Measurements from ENCODE around the gene ADD2. TPM values are rescaled to one million over a fixed set of nuclear protein-coding genes. Genes with fewer than 3 reads are reported as not detected.

Gene ADD2
- total RNA-seq, 1 experiment from 2014 or later = 0.23 TPM

DNA sequence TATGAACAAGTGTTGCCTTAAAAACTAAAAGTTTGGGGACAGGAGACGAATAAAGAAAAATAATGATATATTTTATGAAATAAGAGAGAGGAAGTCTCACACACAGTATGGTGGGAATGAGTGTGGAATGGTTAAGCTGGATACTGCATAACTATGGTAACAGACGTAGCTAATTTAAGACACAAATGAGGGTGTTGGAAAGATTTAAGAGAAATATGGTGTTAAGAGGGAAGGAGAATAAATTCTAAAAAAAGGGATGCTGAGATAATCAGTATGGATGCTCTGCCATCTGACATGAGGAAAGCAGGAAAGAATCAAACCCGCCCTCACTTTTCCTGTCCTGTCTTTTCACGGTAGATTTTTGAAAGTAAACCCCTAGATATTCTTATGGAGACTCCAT, 10.6 kb downstream of the ADD2 start:
- Mint-ChIP-seq H3K36me3 (ENCODE audit: insufficient read depth, unreplicated experiment) (peaks cover 6% of the 10 kb centered on the region), H3K4me1 (ENCODE audit: insufficient read depth, unreplicated experiment) (no peaks in the 10 kb centered on the region), H3K27ac (ENCODE audit: low read depth, unreplicated experiment) (no peak overlapping the region), H3K27me3 (ENCODE audit: insufficient read depth, unreplicated experiment) (peaks cover 18% of the 10 kb centered on the region), H3K4me3 (ENCODE audit: unreplicated experiment) (no peak overlapping the region), H3K9me3 (ENCODE audit: unreplicated experiment) (no peaks in the 10 kb centered on the region)
- DNase-seq (ENCODE audit: unreplicated experiment) = no peak
- ChIA-PET POLR2A (no interaction called here), CTCF (interaction anchor here (1.3 kb wide), 1 partner anchor 28 kb away, joined by 3 read pairs; no protein-coding TSS in a partner anchor)
- intact Hi-C loops (cut with micrococcal nuclease) = no loop called here
- no peak for TF ChIP-seq CTCF (IDR thresholded peaks at IDR 0.05; ENCODE audit: unreplicated experiment)
- no TSS peak for BruUV-seq (replicated peaks)

DNA sequence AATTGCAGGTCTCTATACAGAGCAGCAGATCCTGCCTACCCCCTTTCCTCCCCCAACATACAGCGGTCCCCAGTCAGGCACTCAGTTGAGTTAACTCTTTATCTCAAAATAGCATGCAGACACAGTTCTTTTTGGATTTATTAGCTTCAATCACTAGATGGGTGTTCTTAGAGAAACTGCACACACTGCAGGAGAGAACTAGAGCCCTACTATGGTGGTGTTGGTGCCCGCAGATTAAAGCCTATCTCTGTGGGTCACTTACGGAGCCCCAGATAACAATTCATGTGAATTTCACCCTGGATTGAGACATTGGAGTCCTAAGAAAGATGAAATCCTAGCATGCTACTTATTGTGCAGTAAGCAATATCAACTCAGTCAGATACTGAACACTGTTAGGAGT, 11.9 kb downstream of the ADD2 start:
- peaks cover 5% of the 10 kb centered on the region for H3K36me3 Mint-ChIP-seq (ENCODE audit: insufficient read depth, unreplicated experiment)
- H3K27me3 Mint-ChIP-seq (ENCODE audit: insufficient read depth, unreplicated experiment) = peaks cover 6% of the 10 kb centered on the region
- no peak for DNase-seq (ENCODE audit: unreplicated experiment)
- TF ChIP-seq CTCF (IDR thresholded peaks at IDR 0.05; ENCODE audit: unreplicated experiment) = no peak
- no peaks in the 10 kb centered on the region for H3K4me1 Mint-ChIP-seq (ENCODE audit: insufficient read depth, unreplicated experiment)
- H3K9me3 Mint-ChIP-seq (ENCODE audit: unreplicated experiment) = no peaks in the 10 kb centered on the region
- no peak overlapping the region for H3K4me3 Mint-ChIP-seq (ENCODE audit: unreplicated experiment)
- no TSS peak for BruUV-seq (replicated peaks)
- CTCF ChIA-PET = interaction anchor here (0.6 kb wide), 1 partner anchor 126 kb away, joined by 3 read pairs; no protein-coding TSS in a partner anchor
- POLR2A ChIA-PET = no interaction called here
- intact Hi-C loops (cut with micrococcal nuclease) = no loop called here
- no peak overlapping the region for H3K27ac Mint-ChIP-seq (ENCODE audit: low read depth, unreplicated experiment)

DNA sequence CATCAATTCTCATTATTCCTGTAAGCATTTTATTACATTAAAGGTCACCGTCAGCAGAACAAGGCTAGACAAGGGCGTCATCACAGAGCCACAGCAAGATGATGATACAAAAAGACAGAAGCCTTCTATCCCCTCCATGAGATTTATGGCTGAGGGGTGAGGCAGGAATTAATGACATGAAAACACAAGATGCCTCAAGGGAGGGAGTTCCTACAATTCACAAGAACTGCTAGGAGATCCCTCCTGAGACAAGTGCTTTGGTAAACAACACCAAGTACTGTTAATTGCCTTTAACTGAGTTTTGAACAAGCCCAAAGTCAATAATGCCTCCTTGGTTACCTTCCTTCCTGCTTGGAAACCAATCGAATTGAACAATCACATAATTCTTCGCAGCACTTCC, 14.1 kb downstream of the ADD2 start:
- DNase-seq (ENCODE audit: unreplicated experiment) = no peak
- Mint-ChIP-seq H3K4me3 (ENCODE audit: unreplicated experiment) (no peak overlapping the region), H3K27me3 (ENCODE audit: insufficient read depth, unreplicated experiment) (peaks cover 12% of the 10 kb centered on the region), H3K36me3 (ENCODE audit: insufficient read depth, unreplicated experiment) (no peaks in the 10 kb centered on the region), H3K4me1 (ENCODE audit: insufficient read depth, unreplicated experiment) (no peaks in the 10 kb centered on the region), H3K9me3 (ENCODE audit: unreplicated experiment) (no peaks in the 10 kb centered on the region), H3K27ac (ENCODE audit: low read depth, unreplicated experiment) (no peak overlapping the region)
- no peak for TF ChIP-seq CTCF (IDR thresholded peaks at IDR 0.05; ENCODE audit: unreplicated experiment)
- BruUV-seq (replicated peaks) = no TSS peak
- POLR2A ChIA-PET = no interaction called here
- intact Hi-C loops (cut with micrococcal nuclease) = no loop called here
- CTCF ChIA-PET = no interaction called here

DNA sequence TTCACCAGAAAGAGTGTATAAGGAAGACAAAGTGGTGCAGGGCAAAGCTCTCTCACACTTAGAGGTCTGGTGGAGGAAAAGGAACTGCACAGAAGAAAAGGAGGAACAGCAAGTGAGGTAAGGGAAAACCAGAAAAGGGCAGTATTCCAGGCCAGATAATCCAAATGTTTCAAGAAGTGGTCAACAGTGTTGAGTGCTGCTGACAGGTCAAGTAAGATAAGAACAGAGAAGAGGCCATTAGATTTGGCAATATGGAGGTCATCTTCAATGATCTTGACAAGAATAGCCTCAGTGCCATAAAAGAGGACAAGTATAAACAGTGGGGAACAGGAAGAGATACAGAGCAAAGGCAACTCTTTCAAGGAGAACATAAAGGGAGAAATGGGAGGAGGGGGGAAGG, 15.0 kb downstream of the ADD2 start:
- Mint-ChIP-seq H3K9me3 (ENCODE audit: unreplicated experiment) (no peaks in the 10 kb centered on the region), H3K27me3 (ENCODE audit: insufficient read depth, unreplicated experiment) (peaks cover 12% of the 10 kb centered on the region), H3K36me3 (ENCODE audit: insufficient read depth, unreplicated experiment) (no peaks in the 10 kb centered on the region), H3K27ac (ENCODE audit: low read depth, unreplicated experiment) (no peak overlapping the region), H3K4me3 (ENCODE audit: unreplicated experiment) (no peak overlapping the region), H3K4me1 (ENCODE audit: insufficient read depth, unreplicated experiment) (no peaks in the 10 kb centered on the region)
- intact Hi-C loops (cut with micrococcal nuclease) = no loop called here
- TF ChIP-seq CTCF (IDR thresholded peaks at IDR 0.05; ENCODE audit: unreplicated experiment) = no peak
- POLR2A ChIA-PET = no interaction called here
- CTCF ChIA-PET = interaction anchor here (0.6 kb wide), 1 partner anchor 606 kb away, joined by 3 read pairs; no protein-coding TSS in a partner anchor
- DNase-seq (ENCODE audit: unreplicated experiment) = no peak
- BruUV-seq (replicated peaks) = no TSS peak
